LNCAP (cell line): ENCODE data around the gene CEP89.

ENCODE experiments used
- CTCF ChIP-seq: fragments of 450-650 bp; IDR thresholded peaks from 2 replicates; pipeline ENCODE4 v1.5.1; 2017; ENCODE audit warnings: mild to moderate bottlenecking

Gene CEP89

GRCh38 chr19:32872391-32872790, 99.4 kb downstream of the CEP89 start:
- no peak for TF ChIP-seq CTCF

- TF ChIP-seq CTCF = no peak
Measured at GRCh38 chr19:32870981-32871451, 100.7 kb downstream of the CEP89 start.

GRCh38 chr19:32869966-32870573, 101.7 kb downstream of the CEP89 start:
- TF ChIP-seq CTCF = no peak

GRCh38 chr19:32869369-32869965, 102.3 kb downstream of the CEP89 start, which contains the start of gene SLC7A9:
Gene SLC7A9 (minus strand): TSS chr19:32869767. CDS start chr19:32868534, 1,233 bp downstream.
- no peak for TF ChIP-seq CTCF

- TF ChIP-seq CTCF = no peak
Measured at GRCh38 chr19:32868206-32868950, 103.4 kb downstream of the CEP89 start.

GRCh38 chr19:32866564-32867265, 105.0 kb downstream of the CEP89 start:
- TF ChIP-seq CTCF = no peak

GRCh38 chr19:32866061-32866460, 105.7 kb downstream of the CEP89 start:
- TF ChIP-seq CTCF = no peak
